PFSK-1 (cell line): Measurements from ENCODE around the gene TRAM2.

Experiments used
- SIN3A ChIP-seq: IDR thresholded peaks from 2 replicates; pipeline ENCODE4 v1.6.1; 2012; ENCODE audit warnings: mild to moderate bottlenecking, low read length, moderate library complexity, borderline replicate concordance; ENCODE audit not compliant: insufficient read depth
- TAF1 ChIP-seq: IDR thresholded peaks from 2 replicates; pipeline ENCODE4 v1.6.1; 2012; ENCODE audit warnings: low read length, control low read depth, borderline replicate concordance; ENCODE audit not compliant: insufficient read depth
- TF ChIP-seq, protein P1 (sequence below), 2 experiments: IDR thresholded peaks; 2 replicates each; pipeline versions ENCODE4 v1.6.1 to v1.8.0; 2011 to 2012; ENCODE audit warnings: low read depth in 2 of 2, low read length in 2 of 2, control low read depth in 1 of 2, inconsistent platforms in 1 of 2, mild to moderate bottlenecking in 1 of 2, moderate library complexity in 1 of 2; ENCODE audit not compliant: insufficient read depth in 1 of 2

DNA sequence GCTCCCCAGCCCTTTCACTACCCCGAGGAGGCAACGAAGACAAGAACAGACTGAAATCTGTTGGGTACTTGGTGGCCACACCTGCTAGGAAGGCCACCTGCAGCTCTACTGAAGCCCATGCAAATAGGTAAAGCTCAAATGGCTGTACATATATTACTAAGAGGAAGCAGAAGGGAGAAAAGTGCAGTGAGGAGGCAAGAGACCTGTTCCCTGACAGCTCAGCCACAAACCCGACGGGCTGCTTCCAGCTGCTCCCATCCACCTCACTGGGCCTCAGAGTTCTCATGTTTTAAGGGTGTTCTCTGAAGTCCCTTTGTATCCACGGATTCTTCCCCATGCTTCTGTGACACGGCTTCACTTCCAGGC is 24.6 kb downstream of the TRAM2 start:
- TF ChIP-seq, protein P1, sequence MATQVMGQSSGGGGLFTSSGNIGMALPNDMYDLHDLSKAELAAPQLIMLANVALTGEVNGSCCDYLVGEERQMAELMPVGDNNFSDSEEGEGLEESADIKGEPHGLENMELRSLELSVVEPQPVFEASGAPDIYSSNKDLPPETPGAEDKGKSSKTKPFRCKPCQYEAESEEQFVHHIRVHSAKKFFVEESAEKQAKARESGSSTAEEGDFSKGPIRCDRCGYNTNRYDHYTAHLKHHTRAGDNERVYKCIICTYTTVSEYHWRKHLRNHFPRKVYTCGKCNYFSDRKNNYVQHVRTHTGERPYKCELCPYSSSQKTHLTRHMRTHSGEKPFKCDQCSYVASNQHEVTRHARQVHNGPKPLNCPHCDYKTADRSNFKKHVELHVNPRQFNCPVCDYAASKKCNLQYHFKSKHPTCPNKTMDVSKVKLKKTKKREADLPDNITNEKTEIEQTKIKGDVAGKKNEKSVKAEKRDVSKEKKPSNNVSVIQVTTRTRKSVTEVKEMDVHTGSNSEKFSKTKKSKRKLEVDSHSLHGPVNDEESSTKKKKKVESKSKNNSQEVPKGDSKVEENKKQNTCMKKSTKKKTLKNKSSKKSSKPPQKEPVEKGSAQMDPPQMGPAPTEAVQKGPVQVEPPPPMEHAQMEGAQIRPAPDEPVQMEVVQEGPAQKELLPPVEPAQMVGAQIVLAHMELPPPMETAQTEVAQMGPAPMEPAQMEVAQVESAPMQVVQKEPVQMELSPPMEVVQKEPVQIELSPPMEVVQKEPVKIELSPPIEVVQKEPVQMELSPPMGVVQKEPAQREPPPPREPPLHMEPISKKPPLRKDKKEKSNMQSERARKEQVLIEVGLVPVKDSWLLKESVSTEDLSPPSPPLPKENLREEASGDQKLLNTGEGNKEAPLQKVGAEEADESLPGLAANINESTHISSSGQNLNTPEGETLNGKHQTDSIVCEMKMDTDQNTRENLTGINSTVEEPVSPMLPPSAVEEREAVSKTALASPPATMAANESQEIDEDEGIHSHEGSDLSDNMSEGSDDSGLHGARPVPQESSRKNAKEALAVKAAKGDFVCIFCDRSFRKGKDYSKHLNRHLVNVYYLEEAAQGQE (IDR thresholded peaks at IDR 0.05; ENCODE audit: insufficient read depth in 1 of 2, low read depth in 2 of 2, low read length in 2 of 2): no peak
- TF ChIP-seq TAF1: no peak
- no peak for TF ChIP-seq SIN3A
